Omental fat pad (tissue), 4 donors: ENCODE measurements around the gene PCNT. TPM values are rescaled to one million over a fixed set of nuclear protein-coding genes. Genes with fewer than 3 reads are reported as not detected.

ENCODE experiments used
- ATAC-seq: fragments of 150-250 bp; one replicate; pipeline ENCODE4 v1.9.1; 2016; ENCODE audit warnings: mild to moderate bottlenecking, moderate library complexity; ENCODE audit not compliant: low FRiP score
- DNase-seq: peaks from one replicate; pipeline ENCODE4 v3.0.0-alpha.2; 2019; ENCODE audit warnings: low spot score
- total RNA-seq, 4 donors: library from RNA; depleted of rRNA; stranded (reverse); fragments of >200 nt; gene quantifications; one replicate each; pipeline ENCODE4 v1.1.0, GENCODE V29; 2016
- TF ChIP-seq, protein P1 (sequence below), 3 donors: fragments of 450-650 bp; IDR thresholded peaks; one replicate each; pipeline ENCODE4 v1.5.1; 2016 to 2017; ENCODE audit warnings: antibody characterized with exemption in 3 of 3, mild to moderate bottlenecking in 3 of 3, moderate library complexity in 2 of 3

Gene PCNT
- total RNA-seq, 4 donors from 2014 or later = 23.0 to 51.7 (median 24.4) TPM

DNA sequence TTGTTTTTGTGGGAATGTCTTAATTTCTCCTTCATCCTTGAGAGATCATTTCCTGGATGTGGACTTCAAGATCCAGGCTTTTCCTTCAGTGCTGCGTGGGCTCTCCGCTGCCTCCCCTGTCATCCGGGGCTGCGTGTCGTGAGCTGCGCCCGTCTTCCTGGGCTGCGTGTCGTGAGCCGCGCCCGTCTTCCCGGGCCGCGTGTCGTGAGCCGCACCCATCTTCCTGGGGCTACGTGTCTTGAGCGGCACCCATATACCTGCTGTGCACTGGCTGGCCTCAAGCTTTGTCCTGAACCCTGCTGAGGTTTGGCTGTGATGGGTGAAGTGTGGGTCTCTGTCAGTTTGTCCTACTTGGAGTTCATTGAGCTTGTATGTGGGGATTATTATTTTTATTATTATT, 55.1 kb downstream of the PCNT start:
- TF ChIP-seq, protein P1, sequence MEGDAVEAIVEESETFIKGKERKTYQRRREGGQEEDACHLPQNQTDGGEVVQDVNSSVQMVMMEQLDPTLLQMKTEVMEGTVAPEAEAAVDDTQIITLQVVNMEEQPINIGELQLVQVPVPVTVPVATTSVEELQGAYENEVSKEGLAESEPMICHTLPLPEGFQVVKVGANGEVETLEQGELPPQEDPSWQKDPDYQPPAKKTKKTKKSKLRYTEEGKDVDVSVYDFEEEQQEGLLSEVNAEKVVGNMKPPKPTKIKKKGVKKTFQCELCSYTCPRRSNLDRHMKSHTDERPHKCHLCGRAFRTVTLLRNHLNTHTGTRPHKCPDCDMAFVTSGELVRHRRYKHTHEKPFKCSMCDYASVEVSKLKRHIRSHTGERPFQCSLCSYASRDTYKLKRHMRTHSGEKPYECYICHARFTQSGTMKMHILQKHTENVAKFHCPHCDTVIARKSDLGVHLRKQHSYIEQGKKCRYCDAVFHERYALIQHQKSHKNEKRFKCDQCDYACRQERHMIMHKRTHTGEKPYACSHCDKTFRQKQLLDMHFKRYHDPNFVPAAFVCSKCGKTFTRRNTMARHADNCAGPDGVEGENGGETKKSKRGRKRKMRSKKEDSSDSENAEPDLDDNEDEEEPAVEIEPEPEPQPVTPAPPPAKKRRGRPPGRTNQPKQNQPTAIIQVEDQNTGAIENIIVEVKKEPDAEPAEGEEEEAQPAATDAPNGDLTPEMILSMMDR (IDR thresholded peaks at IDR 0.05) = no peak
- ATAC-seq (no peak), DNase-seq (no peak)

DNA sequence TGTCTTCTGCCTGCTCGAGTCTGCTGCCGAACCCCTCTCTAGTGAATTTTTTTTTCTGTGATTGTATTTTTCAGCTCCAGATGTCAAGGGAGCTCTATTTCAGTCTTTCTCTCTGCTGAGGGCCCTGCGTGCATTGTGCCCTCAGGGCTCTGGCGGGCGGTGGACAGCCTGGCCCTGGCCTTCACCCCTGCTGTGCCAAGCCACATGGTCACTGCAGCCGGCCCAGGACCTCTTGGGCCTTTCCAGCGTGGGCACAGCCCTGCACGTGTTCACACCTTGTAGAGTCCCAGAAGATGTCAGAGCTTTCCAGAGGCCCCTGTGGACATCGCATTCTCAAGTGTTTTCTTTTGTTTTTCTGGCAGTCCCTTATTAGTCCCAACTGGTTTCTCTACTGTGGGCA, 55.7 kb downstream of the PCNT start:
- DNase-seq (no peak), ATAC-seq (no peak)
- TF ChIP-seq, protein P1 (IDR thresholded peaks at IDR 0.05) = no peak

DNA sequence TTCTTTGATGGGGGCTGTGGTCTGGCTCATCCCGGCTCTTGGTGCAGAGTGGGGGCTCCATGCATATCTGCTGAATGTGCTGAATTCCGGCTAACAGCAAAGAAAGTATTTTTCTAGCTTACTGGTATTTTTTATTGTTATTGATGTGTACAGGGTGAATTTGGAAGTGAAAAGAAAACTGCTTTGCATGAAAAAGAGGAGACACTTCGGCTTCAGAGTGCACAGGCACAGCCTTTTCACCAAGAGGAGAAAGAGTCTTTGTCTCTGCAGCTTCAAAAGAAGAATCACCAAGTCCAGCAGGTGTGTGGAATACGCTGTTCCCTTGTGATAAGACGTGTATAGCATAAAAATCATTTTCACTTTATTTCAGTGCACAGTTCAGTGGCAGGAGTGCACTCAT, 57.6 kb downstream of the PCNT start:
- TF ChIP-seq, protein P1 (IDR thresholded peaks at IDR 0.05) = no peak
- no peak for DNase-seq

DNA sequence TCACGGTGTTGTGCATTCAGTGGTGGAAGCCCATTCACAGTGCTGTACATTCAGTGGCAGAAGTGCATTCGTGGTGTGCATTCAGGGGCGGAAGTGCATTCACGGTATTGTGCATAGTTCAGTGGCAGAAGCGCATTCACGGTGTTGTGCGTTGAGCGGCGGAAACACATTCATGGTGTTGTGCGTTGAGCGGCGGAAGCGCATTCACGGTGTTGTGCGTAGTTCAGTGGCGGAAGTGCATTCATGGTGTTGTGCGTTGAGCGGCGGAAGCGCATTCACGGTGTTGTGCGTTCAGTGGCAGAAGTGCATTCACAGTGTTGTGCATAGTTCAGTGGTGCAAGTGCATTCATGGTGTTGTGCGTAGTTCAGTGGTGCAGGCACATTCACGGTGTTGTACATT, 60.6 kb downstream of the PCNT start:
- ATAC-seq = no peak
- TF ChIP-seq, protein P1 (IDR thresholded peaks at IDR 0.05) = no peak
- DNase-seq = no peak

More for the DNA sequence above, 57.6 kb downstream of the PCNT start:
- ATAC-seq = no peak

DNA sequence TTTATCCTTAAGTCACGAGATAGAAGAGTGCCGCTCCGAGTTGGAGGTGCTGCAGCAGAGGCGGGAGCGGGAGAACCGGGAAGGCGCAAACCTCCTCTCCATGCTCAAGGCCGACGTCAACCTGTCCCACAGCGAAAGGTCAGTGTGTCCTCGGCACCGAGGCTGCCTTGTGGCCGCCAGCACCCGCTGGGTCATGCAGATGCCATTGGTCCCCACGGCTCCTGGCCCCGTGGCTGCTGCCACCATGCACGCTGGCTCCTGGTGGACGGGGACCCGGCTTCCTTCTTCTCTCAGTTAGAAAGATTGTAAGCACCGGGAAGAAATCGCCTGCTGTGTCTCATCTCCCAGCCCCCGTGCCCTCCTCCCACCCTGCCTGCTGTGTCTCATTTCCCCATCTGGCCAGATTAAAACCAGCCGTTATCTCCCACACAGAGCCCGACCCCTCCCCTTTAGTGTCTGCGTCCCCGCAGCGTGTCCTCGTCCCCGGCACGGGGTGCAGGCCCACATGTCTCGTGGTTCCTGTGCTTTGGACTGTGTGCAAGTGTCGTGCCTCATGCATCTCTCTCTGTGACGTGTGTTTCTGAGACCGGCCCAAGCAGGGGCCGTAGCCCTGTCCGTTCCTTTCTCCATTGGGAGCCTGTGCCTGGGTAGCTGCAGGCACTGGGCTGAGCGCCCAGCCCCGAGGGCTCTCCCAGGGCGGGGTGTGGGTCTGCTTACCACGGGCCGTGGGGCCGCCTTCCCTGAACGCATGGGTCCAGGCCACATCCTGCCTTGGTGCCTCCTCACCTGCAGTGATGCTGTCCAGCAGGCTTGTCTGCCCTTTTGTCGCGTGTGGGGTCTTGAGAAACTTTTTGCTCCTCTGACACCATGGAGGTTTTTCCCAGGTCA, 62.1 kb downstream of the PCNT start:
- no peak for DNase-seq
- TF ChIP-seq, protein P1 (IDR thresholded peaks at IDR 0.05) = no peak

DNA sequence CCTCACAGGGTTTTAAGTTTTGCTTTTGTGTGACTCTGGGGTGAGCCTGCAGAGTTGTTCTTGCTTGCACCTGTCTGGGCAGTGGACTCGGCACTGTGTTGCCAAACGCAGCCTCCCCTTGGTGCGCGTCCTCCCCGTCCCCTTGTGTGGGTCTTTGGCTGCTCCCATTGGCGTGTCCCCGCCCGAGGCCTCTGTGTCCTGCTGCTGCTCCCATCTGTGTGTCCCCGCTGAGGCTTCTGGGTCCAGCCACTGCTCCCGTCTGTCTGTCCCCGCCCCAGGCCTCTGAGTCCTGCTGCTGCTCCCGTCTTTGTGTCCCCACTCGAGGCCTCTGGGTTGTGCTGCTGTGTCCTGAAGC, 62.8 kb downstream of the PCNT start:
- ATAC-seq = no peak
- TF ChIP-seq, protein P1 (IDR thresholded peaks at IDR 0.05) = no peak
- DNase-seq = no peak

More for the DNA sequence above, 62.1 kb downstream of the PCNT start:
- ATAC-seq = no peak
